OCI-LY3 (cell line): ENCODE results near the gene BEAN1.
"Not testable (repeated sequence)": the region's sequence is repeated elsewhere in the genome, so short reads cannot be mapped to it uniquely, and the experiment has no call there.

Experiments
- H2AFZ ChIP-seq: fragments of 200-600, 300-600 bp; shearing (Covaris generic); 2 replicates; pipeline ENCODE4 v1.6.0; 2014; ENCODE audit warnings: antibody characterized with exemption, low read depth, low read length
- H3K27ac ChIP-seq: fragments of 200-600, 300-600 bp; sonication (generic); 2 replicates; pipeline ENCODE4 v1.5.1; 2014; ENCODE audit warnings: mild to moderate bottlenecking, low read length, moderate library complexity, mixed read lengths
- H3K27me3 ChIP-seq: fragments of 200-600, 300-600 bp; sonication (generic); 2 replicates; pipeline ENCODE4 v1.6.1; 2014; ENCODE audit warnings: low read depth, low read length, mixed read lengths
- H3K36me3 ChIP-seq: fragments of 200-600, 300-600 bp; sonication (generic); replicated peaks from 2 replicates; pipeline ENCODE3; 2014; ENCODE audit warnings: low read depth, low read length, mixed read lengths
- H3K4me1 ChIP-seq: fragments of 300-600, 200-600 bp; sonication (generic); 2 replicates; pipeline ENCODE4 v1.6.1; 2014; ENCODE audit warnings: low read length, mixed read lengths
- H3K4me2 ChIP-seq: fragments of 200-600, 300-600 bp; sonication (generic); 2 replicates; pipeline ENCODE4 v1.6.1; 2014; ENCODE audit warnings: low read length, mixed read lengths
- H3K4me3 ChIP-seq: fragments of 300-600, 200-600 bp; sonication (generic); 2 replicates; pipeline ENCODE4 v1.5.1; 2014; ENCODE audit warnings: antibody characterized with exemption, mild to moderate bottlenecking, low read length, moderate library complexity
- H3K79me2 ChIP-seq: fragments of 300-600, 200-600 bp; shearing (Covaris generic); 2 replicates; pipeline ENCODE4 v1.6.1; 2014; ENCODE audit warnings: mild to moderate bottlenecking, low read length, mixed read lengths
- H3K9ac ChIP-seq: fragments of 300-600, 200-600 bp; shearing (Covaris generic); 2 replicates; pipeline ENCODE4 v1.6.0; 2014; ENCODE audit warnings: mild to moderate bottlenecking, low read length, moderate library complexity
- H3K9me3 ChIP-seq: fragments of 200-600, 300-600 bp; shearing (Covaris generic); 2 replicates; pipeline ENCODE4 v1.6.1; 2014; ENCODE audit warnings: low read length, mixed read lengths; ENCODE audit not compliant: insufficient read depth
- H4K20me1 ChIP-seq: fragments of 200-600, 300-600 bp; sonication (generic); 2 replicates; pipeline ENCODE4 v1.6.1; 2016; ENCODE audit warnings: low read length, mixed read lengths; ENCODE audit not compliant: insufficient read depth
- EZH2phosphoT487 ChIP-seq: fragments of 200-600 bp; shearing (Covaris generic); IDR thresholded peaks from 2 replicates; pipeline ENCODE4 v1.6.1; 2018; ENCODE audit warnings: antibody characterized with exemption, mixed run types, low read depth
- TF ChIP-seq, protein P1 (sequence below): fragments of 200-600, 300-600 bp; sonication (generic); IDR thresholded peaks from 2 replicates; pipeline ENCODE4 v1.5.1; 2014; ENCODE audit warnings: antibody characterized with exemption, low read length, low read depth

BEAN1 gene

DNA sequence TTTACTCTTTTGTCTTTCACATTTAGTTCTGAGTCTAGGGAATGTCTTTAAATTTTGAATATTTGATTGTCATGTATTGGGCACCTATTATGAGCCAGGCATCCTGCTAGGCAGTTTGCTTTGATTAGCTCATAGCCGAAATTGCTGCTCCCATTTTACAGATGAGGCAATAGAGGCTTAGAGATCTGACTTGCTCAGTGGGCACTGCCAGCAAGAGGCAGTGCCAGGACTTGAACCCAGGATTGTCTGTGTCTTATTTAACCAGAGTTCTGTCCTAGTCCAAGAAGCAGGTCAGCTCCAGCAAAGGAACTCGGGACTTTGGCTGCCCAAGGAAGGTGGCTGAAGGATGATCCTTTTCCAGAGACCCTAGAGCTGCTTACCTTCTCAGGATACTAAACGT lies 24.5 kb downstream of the BEAN1 start:
- Histone ChIP-seq H3K4me2 (no peak overlapping the region), H2AFZ (no peak overlapping the region), H3K27ac (no peak overlapping the region), H3K9ac (no peak overlapping the region), H4K20me1 (no peaks in the 10 kb centered on the region), H3K36me3 (no peaks in the 10 kb centered on the region), H3K4me3 (no peak overlapping the region), H3K4me1 (no peaks in the 10 kb centered on the region), H3K9me3 (no peaks in the 10 kb centered on the region), H3K27me3 (peaks cover 8% of the 10 kb centered on the region; the same call in 1 of the 2 replicates), H3K79me2 (no peaks in the 10 kb centered on the region)
- TF ChIP-seq EZH2phosphoT487: no peak
- TF ChIP-seq, protein P1, sequence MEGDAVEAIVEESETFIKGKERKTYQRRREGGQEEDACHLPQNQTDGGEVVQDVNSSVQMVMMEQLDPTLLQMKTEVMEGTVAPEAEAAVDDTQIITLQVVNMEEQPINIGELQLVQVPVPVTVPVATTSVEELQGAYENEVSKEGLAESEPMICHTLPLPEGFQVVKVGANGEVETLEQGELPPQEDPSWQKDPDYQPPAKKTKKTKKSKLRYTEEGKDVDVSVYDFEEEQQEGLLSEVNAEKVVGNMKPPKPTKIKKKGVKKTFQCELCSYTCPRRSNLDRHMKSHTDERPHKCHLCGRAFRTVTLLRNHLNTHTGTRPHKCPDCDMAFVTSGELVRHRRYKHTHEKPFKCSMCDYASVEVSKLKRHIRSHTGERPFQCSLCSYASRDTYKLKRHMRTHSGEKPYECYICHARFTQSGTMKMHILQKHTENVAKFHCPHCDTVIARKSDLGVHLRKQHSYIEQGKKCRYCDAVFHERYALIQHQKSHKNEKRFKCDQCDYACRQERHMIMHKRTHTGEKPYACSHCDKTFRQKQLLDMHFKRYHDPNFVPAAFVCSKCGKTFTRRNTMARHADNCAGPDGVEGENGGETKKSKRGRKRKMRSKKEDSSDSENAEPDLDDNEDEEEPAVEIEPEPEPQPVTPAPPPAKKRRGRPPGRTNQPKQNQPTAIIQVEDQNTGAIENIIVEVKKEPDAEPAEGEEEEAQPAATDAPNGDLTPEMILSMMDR: no peak

DNA sequence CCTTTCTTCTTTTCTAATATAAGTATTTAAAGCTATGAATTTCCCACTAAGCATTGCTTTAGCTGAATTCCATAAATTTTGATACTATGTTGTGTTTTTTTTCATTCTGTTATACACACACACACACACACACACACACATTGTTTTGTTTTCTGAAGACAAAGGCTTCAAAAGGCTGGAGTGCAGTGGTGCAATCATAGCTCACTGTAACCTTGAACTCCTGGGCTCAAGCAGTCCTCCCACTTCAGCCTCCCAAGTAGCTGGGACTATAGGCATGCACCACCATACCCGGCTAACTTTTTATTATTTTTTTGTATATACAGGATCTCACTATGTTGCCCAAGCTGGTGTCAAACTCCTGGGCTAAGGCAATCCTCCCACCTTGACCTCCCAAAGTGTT lies 26.1 kb downstream of the BEAN1 start:
- not testable (repeated sequence) for H3K4me3 ChIP-seq, H3K27ac ChIP-seq, H2AFZ ChIP-seq, H3K4me2 ChIP-seq, H3K9ac ChIP-seq, H3K9me3 ChIP-seq, H3K79me2 ChIP-seq, H3K4me1 ChIP-seq, H3K36me3 ChIP-seq, H4K20me1 ChIP-seq
- peaks cover 14% of the 10 kb centered on the region; the same call in 1 of the 2 replicates for H3K27me3 ChIP-seq

DNA sequence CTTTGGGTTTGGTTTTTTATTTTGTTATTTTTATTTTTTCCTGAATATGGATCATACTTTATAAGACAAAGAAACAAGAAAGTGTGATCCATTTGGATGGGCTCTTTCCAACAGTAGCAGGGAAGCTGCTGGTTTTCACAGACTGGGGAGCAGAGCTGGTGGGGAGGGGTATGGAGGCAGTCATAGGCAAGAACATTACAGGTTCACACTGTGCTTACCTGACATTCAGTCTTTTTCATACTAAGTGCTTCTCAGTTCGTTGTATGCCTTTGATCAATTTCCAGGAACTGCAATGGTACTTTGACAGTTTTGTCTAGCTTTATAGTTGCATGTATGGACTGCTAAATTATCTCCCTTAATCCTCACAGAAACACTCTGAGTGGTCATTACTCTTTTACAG lies 27.7 kb downstream of the BEAN1 start:
- Histone ChIP-seq H3K27me3 (peaks cover 23% of the 10 kb centered on the region), H4K20me1 (no peaks in the 10 kb centered on the region), H3K79me2 (no peaks in the 10 kb centered on the region), H3K4me2 (no peak overlapping the region), H3K4me3 (no peak overlapping the region), H2AFZ (no peak overlapping the region), H3K4me1 (no peaks in the 10 kb centered on the region), H3K9ac (no peak overlapping the region), H3K36me3 (no peaks in the 10 kb centered on the region), H3K9me3 (no peaks in the 10 kb centered on the region), H3K27ac (no peak overlapping the region)
- no peak for TF ChIP-seq EZH2phosphoT487
- TF ChIP-seq, protein P1: no peak

DNA sequence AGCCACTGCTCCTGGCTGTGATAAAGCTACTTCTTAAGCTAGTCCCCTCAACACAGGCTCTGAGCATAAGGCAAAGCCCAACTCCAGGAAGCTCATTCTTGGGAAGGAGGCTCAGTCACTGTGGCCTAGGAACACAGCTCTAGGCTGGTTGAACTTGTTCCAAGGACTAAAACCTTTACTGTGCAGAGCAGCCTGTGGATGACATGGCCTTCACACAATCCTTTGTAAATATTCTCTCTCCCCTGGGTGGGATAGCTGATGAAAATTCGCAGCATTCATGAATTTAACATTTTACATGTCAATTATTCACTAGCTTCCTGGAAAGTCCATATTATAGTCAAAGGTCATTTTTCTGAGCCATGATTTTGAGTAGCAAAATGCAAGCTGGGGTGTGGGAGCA lies 28.9 kb downstream of the BEAN1 start:
- no peak overlapping the region for H3K27ac ChIP-seq
- TF ChIP-seq, protein P1: no peak
- TF ChIP-seq EZH2phosphoT487: no peak

DNA sequence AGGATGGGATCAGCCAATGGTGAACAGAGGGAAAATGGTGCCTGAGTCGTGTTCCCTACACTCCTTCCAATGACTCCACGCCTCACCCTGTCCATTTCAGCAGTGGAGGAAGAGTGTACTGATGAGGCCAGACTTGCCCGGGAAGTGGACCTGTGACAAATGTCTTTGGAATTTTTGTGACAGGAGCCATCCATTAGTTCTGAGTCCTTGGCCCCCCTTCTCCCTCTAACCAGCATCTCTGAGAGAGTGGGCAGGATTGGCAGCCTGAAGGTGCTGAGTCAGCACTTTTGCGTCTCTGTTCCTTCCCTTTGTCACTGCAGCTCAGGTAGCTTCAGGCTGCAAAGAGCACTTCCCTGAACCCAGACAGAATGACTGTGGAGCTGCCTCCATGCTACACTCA lies 30.8 kb downstream of the BEAN1 start:
- H3K9ac ChIP-seq: no peak overlapping the region
- H3K36me3 ChIP-seq: no peaks in the 10 kb centered on the region
- no peaks in the 10 kb centered on the region for H3K9me3 ChIP-seq
- no peak for TF ChIP-seq EZH2phosphoT487
- TF ChIP-seq, protein P1: no peak
- H4K20me1 ChIP-seq: no peaks in the 10 kb centered on the region
- no peak overlapping the region for H3K4me2 ChIP-seq
- H3K4me1 ChIP-seq: no peaks in the 10 kb centered on the region
- H3K4me3 ChIP-seq: no peak overlapping the region
- H3K79me2 ChIP-seq: no peaks in the 10 kb centered on the region
- no peak overlapping the region for H2AFZ ChIP-seq
- peaks cover 46% of the 10 kb centered on the region for H3K27me3 ChIP-seq
- no peak overlapping the region for H3K27ac ChIP-seq

More for the DNA sequence above, 28.9 kb downstream of the BEAN1 start:
- Histone ChIP-seq H3K4me3 (no peak overlapping the region), H3K9ac (no peak overlapping the region), H3K79me2 (no peaks in the 10 kb centered on the region), H3K4me2 (no peak overlapping the region), H3K4me1 (no peaks in the 10 kb centered on the region), H4K20me1 (no peaks in the 10 kb centered on the region), H3K27me3 (peaks cover 35% of the 10 kb centered on the region), H3K36me3 (no peaks in the 10 kb centered on the region), H3K9me3 (no peaks in the 10 kb centered on the region), H2AFZ (no peak overlapping the region)
